Keratinocyte (primary cell): ENCODE data around the gene TBC1D14. TPM values are rescaled to one million over a fixed set of nuclear protein-coding genes. Genes with fewer than 3 reads are reported as not detected.

Experiments used
- DNase-seq: peaks from one replicate; pipeline ENCODE4 v3.0.0-alpha.2; 2011; ENCODE audit warnings: low read depth, missing footprints, low spot score
- FAIRE-seq: peaks from 2 replicates; lab custom pipeline; 2011; peaks lifted over from hg19 to GRCh38; lab: Jason Lieb, UNC
- H2AFZ ChIP-seq: 2 replicates; pipeline ENCODE4 v1.6.0; 2012; ENCODE audit warnings: low read length, control low read depth, inconsistent platforms; ENCODE audit not compliant: control insufficient read depth
- H3K27ac ChIP-seq: 2 replicates; pipeline ENCODE4 v1.5.1; 2011; ENCODE audit warnings: low read length; ENCODE audit not compliant: control insufficient read depth, insufficient read depth
- H3K27me3 ChIP-seq: 3 replicates; pipeline ENCODE4 v1.6.0; 2011; ENCODE audit warnings: low read length; ENCODE audit not compliant: control insufficient read depth, insufficient read depth; ENCODE audit errors: extremely low read depth
- H3K36me3 ChIP-seq, 2 experiments: 2 replicates in 1 of 2; 3 replicates in 1 of 2; pipeline ENCODE4 v1.5.1; 2011; ENCODE audit warnings: low read length in 2 of 2, mild to moderate bottlenecking in 1 of 2; ENCODE audit not compliant: control insufficient read depth in 2 of 2, insufficient read depth in 2 of 2; ENCODE audit errors: extremely low read depth in 1 of 2
- H3K4me1 ChIP-seq: 3 replicates; pipeline ENCODE4 v1.5.1; 2011; ENCODE audit warnings: low read length; ENCODE audit not compliant: control insufficient read depth, insufficient read depth; ENCODE audit errors: extremely low read depth
- H3K4me2 ChIP-seq: 3 replicates; pipeline ENCODE4 v1.6.0; 2011; ENCODE audit warnings: low read depth, low read length; ENCODE audit not compliant: control insufficient read depth, insufficient read depth; ENCODE audit errors: extremely low read depth
- H3K4me3 ChIP-seq, 3 experiments: fragments of 200-600 bp in 1 of 3; sonication (generic) in 1 of 3; 2 replicates in 2 of 3; 3 replicates in 1 of 3; pipeline ENCODE4 v1.5.1; 2011 to 2016; ENCODE audit warnings: low read length in 3 of 3, mild to moderate bottlenecking in 3 of 3, control low read depth in 2 of 3, inconsistent platforms in 1 of 3, low read depth in 1 of 3, mixed read lengths in 1 of 3, mixed run types in 1 of 3, moderate library complexity in 1 of 3; ENCODE audit not compliant: control insufficient read depth in 2 of 3, insufficient read depth in 2 of 3; ENCODE audit errors: extremely low read depth in 1 of 3
- H3K79me2 ChIP-seq: 2 replicates; pipeline ENCODE4 v1.6.0; 2012; ENCODE audit warnings: low read length; ENCODE audit not compliant: control insufficient read depth, insufficient read depth
- H3K9ac ChIP-seq: 3 replicates; pipeline ENCODE4 v1.6.0; 2011; ENCODE audit warnings: low read length; ENCODE audit not compliant: control insufficient read depth, insufficient read depth; ENCODE audit errors: extremely low read depth
- H3K9me1 ChIP-seq: 3 replicates; pipeline ENCODE4 v1.6.0; 2011; ENCODE audit warnings: low read length; ENCODE audit not compliant: control insufficient read depth, insufficient read depth; ENCODE audit errors: extremely low read depth
- H3K9me3 ChIP-seq: 2 replicates; pipeline ENCODE4 v1.5.1; 2012; ENCODE audit warnings: low read depth, low read length; ENCODE audit not compliant: control insufficient read depth
- H4K20me1 ChIP-seq: 3 replicates; pipeline ENCODE4 v1.6.0; 2011; ENCODE audit warnings: low read length; ENCODE audit not compliant: control insufficient read depth, insufficient read depth; ENCODE audit errors: extremely low read depth
- EZH2 ChIP-seq: IDR thresholded peaks from one replicate; pipeline ENCODE4 v1.6.1; 2012; ENCODE audit warnings: inconsistent platforms, mild to moderate bottlenecking, low read length, moderate library complexity
- dilution Hi-C: fragments of 300-500 bp; cut with MboI; formaldehyde crosslinking; loops from one replicate; pipeline ENCODE4 v1.7.0; 2020; ENCODE audit warnings: low sequenced_read_pairs; ENCODE audit not compliant: extremely low pct_ligation_motif_present
- polyA plus RNA-seq, 5 experiments: library from polyadenylated mRNA; depleted of rRNA in 3 of 5; stranded (reverse) in 3 of 5; stranded (forward) in 1 of 5; unstranded in 1 of 5; fragments of >200 nt; gene quantifications; 1 replicate in 1 of 5; 2 replicates in 3 of 5; 3 replicates in 1 of 5; pipeline versions ENCODE4 v1.2.1 to v1.2.3, GENCODE V29; 2011 to 2012; ENCODE audit warnings: missing spikeins in 2 of 5, low read depth in 1 of 5, low replicate concordance in 1 of 5
- TF ChIP-seq, protein P1 (sequence below), 3 experiments: IDR thresholded peaks in 1 of 3; conservative IDR thresholded peaks in 1 of 3; optimal IDR thresholded peaks in 1 of 3; 2 replicates in 2 of 3; 3 replicates in 1 of 3; pipeline versions ENCODE3 to v1.5.1; 2011; ENCODE audit warnings: low read length in 3 of 3, mild to moderate bottlenecking in 3 of 3, moderate library complexity in 2 of 3, control low read depth in 1 of 3, inconsistent platforms in 1 of 3; ENCODE audit not compliant: insufficient read depth in 2 of 3; ENCODE audit errors: extremely low read depth in 1 of 3

The TBC1D14 gene
- polyA plus RNA-seq, 1 donor (not counting 4 experiments of a cell fraction or from before 2014, with no cell fraction given), result 55.1 TPM

DNA sequence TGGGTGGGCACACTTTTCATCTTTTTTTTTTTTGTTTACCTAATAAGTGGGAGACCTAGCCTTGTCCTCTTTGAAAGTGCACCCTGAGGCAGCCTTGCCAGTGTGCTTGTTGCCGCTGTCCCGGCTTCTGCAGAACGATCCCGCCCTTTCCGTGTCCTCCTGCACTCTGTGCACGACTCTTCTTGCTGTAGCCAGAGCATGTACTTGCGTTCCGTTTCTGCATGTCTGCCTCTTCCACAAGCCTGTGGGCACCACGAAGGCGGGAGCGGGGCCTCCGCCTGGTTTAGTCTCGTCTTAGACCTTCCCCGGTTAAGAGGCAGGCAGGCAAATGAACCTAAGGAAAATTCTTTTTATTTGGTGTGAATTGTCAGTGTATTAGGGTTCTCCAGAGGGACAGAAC lies 32.6 kb upstream of the TBC1D14 start:
- H4K20me1 ChIP-seq, result no peaks in the 10 kb centered on the region
- H3K79me2 ChIP-seq, result no peaks in the 10 kb centered on the region
- H2AFZ ChIP-seq, result no peak overlapping the region
- no peak overlapping the region for H3K9ac ChIP-seq
- H3K9me1 ChIP-seq, result no peaks in the 10 kb centered on the region
- H3K27ac ChIP-seq, result no peak overlapping the region
- no peak overlapping the region for H3K4me3 ChIP-seq
- H3K4me1 ChIP-seq, result peaks cover 7% of the 10 kb centered on the region
- peaks cover 32 to 43% of the 10 kb centered on the region in 2 experiments for H3K36me3 ChIP-seq
- FAIRE-seq, result no peak
- no peaks in the 10 kb centered on the region for H3K9me3 ChIP-seq
- no peaks in the 10 kb centered on the region for H3K27me3 ChIP-seq
- dilution Hi-C loops, result no loop called here
- H3K4me2 ChIP-seq, result no peak overlapping the region
- TF ChIP-seq, protein P1, sequence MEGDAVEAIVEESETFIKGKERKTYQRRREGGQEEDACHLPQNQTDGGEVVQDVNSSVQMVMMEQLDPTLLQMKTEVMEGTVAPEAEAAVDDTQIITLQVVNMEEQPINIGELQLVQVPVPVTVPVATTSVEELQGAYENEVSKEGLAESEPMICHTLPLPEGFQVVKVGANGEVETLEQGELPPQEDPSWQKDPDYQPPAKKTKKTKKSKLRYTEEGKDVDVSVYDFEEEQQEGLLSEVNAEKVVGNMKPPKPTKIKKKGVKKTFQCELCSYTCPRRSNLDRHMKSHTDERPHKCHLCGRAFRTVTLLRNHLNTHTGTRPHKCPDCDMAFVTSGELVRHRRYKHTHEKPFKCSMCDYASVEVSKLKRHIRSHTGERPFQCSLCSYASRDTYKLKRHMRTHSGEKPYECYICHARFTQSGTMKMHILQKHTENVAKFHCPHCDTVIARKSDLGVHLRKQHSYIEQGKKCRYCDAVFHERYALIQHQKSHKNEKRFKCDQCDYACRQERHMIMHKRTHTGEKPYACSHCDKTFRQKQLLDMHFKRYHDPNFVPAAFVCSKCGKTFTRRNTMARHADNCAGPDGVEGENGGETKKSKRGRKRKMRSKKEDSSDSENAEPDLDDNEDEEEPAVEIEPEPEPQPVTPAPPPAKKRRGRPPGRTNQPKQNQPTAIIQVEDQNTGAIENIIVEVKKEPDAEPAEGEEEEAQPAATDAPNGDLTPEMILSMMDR (optimal IDR thresholded peaks at IDR 0.05 in 1 of 3, IDR thresholded peaks at IDR 0.05 in 1 of 3, conservative IDR thresholded peaks at IDR 0.05 in 1 of 3; ENCODE audit: extremely low read depth in 1 of 3, insufficient read depth in 2 of 3, low read length in 3 of 3), result no peak
- no peak for TF ChIP-seq EZH2
- DNase-seq, result no peak

- Histone ChIP-seq H3K9me1 (no peaks in the 10 kb centered on the region), H3K36me3 (peaks cover 28 to 45% of the 10 kb centered on the region in 2 experiments), H3K4me2 (no peak overlapping the region), H2AFZ (no peak overlapping the region), H3K9me3 (no peaks in the 10 kb centered on the region), H3K4me3 (no peak overlapping the region), H3K27me3 (no peaks in the 10 kb centered on the region), H3K27ac (peak overlapping the region; percentile 25), H3K9ac (no peak overlapping the region), H3K4me1 (peaks cover 7% of the 10 kb centered on the region), H3K79me2 (no peaks in the 10 kb centered on the region), H4K20me1 (no peaks in the 10 kb centered on the region)
- dilution Hi-C loops, result no loop called here
- FAIRE-seq (peak; percentile 61), DNase-seq (peak; percentile 5)
- no peak for TF ChIP-seq EZH2
- TF ChIP-seq, protein P1 (optimal IDR thresholded peaks at IDR 0.05 in 1 of 3, IDR thresholded peaks at IDR 0.05 in 1 of 3, conservative IDR thresholded peaks at IDR 0.05 in 1 of 3; ENCODE audit: extremely low read depth in 1 of 3, insufficient read depth in 2 of 3, low read length in 3 of 3), result no peak
Observed at GRCh38 chr4:6878451-6879059, 31.1 kb upstream of the TBC1D14 start.
